Keratinocyte (primary cell): ENCODE data around the gene HOXA10. TPM values are rescaled to one million over a fixed set of nuclear protein-coding genes. Genes with fewer than 3 reads are reported as not detected.

ENCODE experiments used
- DNase-seq: peaks from one replicate; pipeline ENCODE4 v3.0.0-alpha.2; 2011; ENCODE audit warnings: low read depth, missing footprints, low spot score
- FAIRE-seq: peaks from 2 replicates; lab custom pipeline; 2011; peaks lifted over from hg19 to GRCh38; lab: Jason Lieb, UNC
- H2AFZ ChIP-seq: 2 replicates; pipeline ENCODE4 v1.6.0; 2012; ENCODE audit warnings: low read length, control low read depth, inconsistent platforms; ENCODE audit not compliant: control insufficient read depth
- H3K27ac ChIP-seq: 2 replicates; pipeline ENCODE4 v1.5.1; 2011; ENCODE audit warnings: low read length; ENCODE audit not compliant: control insufficient read depth, insufficient read depth
- H3K27me3 ChIP-seq: 3 replicates; pipeline ENCODE4 v1.6.0; 2011; ENCODE audit warnings: low read length; ENCODE audit not compliant: control insufficient read depth, insufficient read depth; ENCODE audit errors: extremely low read depth
- H3K36me3 ChIP-seq, 2 experiments: 2 replicates in 1 of 2; 3 replicates in 1 of 2; pipeline ENCODE4 v1.5.1; 2011; ENCODE audit warnings: low read length in 2 of 2, mild to moderate bottlenecking in 1 of 2; ENCODE audit not compliant: control insufficient read depth in 2 of 2, insufficient read depth in 2 of 2; ENCODE audit errors: extremely low read depth in 1 of 2
- H3K4me1 ChIP-seq: 3 replicates; pipeline ENCODE4 v1.5.1; 2011; ENCODE audit warnings: low read length; ENCODE audit not compliant: control insufficient read depth, insufficient read depth; ENCODE audit errors: extremely low read depth
- H3K4me2 ChIP-seq: 3 replicates; pipeline ENCODE4 v1.6.0; 2011; ENCODE audit warnings: low read depth, low read length; ENCODE audit not compliant: control insufficient read depth, insufficient read depth; ENCODE audit errors: extremely low read depth
- H3K4me3 ChIP-seq, 3 experiments: fragments of 200-600 bp in 1 of 3; sonication (generic) in 1 of 3; 2 replicates in 2 of 3; 3 replicates in 1 of 3; pipeline ENCODE4 v1.5.1; 2011 to 2016; ENCODE audit warnings: low read length in 3 of 3, mild to moderate bottlenecking in 3 of 3, control low read depth in 2 of 3, inconsistent platforms in 1 of 3, low read depth in 1 of 3, mixed read lengths in 1 of 3, mixed run types in 1 of 3, moderate library complexity in 1 of 3; ENCODE audit not compliant: control insufficient read depth in 2 of 3, insufficient read depth in 2 of 3; ENCODE audit errors: extremely low read depth in 1 of 3
- H3K79me2 ChIP-seq: 2 replicates; pipeline ENCODE4 v1.6.0; 2012; ENCODE audit warnings: low read length; ENCODE audit not compliant: control insufficient read depth, insufficient read depth
- H3K9ac ChIP-seq: 3 replicates; pipeline ENCODE4 v1.6.0; 2011; ENCODE audit warnings: low read length; ENCODE audit not compliant: control insufficient read depth, insufficient read depth; ENCODE audit errors: extremely low read depth
- H3K9me1 ChIP-seq: 3 replicates; pipeline ENCODE4 v1.6.0; 2011; ENCODE audit warnings: low read length; ENCODE audit not compliant: control insufficient read depth, insufficient read depth; ENCODE audit errors: extremely low read depth
- H3K9me3 ChIP-seq: 2 replicates; pipeline ENCODE4 v1.5.1; 2012; ENCODE audit warnings: low read depth, low read length; ENCODE audit not compliant: control insufficient read depth
- H4K20me1 ChIP-seq: 3 replicates; pipeline ENCODE4 v1.6.0; 2011; ENCODE audit warnings: low read length; ENCODE audit not compliant: control insufficient read depth, insufficient read depth; ENCODE audit errors: extremely low read depth
- CTCF ChIP-seq, 3 experiments: IDR thresholded peaks in 1 of 3; conservative IDR thresholded peaks in 1 of 3; optimal IDR thresholded peaks in 1 of 3; 2 replicates in 2 of 3; 3 replicates in 1 of 3; pipeline versions ENCODE3 to v1.5.1; 2011; ENCODE audit warnings: low read length in 3 of 3, mild to moderate bottlenecking in 3 of 3, moderate library complexity in 2 of 3, control low read depth in 1 of 3, inconsistent platforms in 1 of 3; ENCODE audit not compliant: insufficient read depth in 2 of 3; ENCODE audit errors: extremely low read depth in 1 of 3
- EZH2 ChIP-seq: IDR thresholded peaks from one replicate; pipeline ENCODE4 v1.6.1; 2012; ENCODE audit warnings: inconsistent platforms, mild to moderate bottlenecking, low read length, moderate library complexity
- dilution Hi-C: fragments of 300-500 bp; cut with MboI; formaldehyde crosslinking; loops from one replicate; pipeline ENCODE4 v1.7.0; 2020; ENCODE audit warnings: low sequenced_read_pairs; ENCODE audit not compliant: extremely low pct_ligation_motif_present
- polyA plus RNA-seq, 5 experiments: library from polyadenylated mRNA; depleted of rRNA in 3 of 5; stranded (reverse) in 3 of 5; stranded (forward) in 1 of 5; unstranded in 1 of 5; fragments of >200 nt; gene quantifications; 1 replicate in 1 of 5; 2 replicates in 3 of 5; 3 replicates in 1 of 5; pipeline versions ENCODE4 v1.2.1 to v1.2.3, GENCODE V29; 2011 to 2012; ENCODE audit warnings: missing spikeins in 2 of 5, low read depth in 1 of 5, low replicate concordance in 1 of 5

The HOXA10 gene
- polyA plus RNA-seq, 1 donor (not counting 4 experiments of a cell fraction or from before 2014, with no cell fraction given), result 2.4 TPM

- Histone ChIP-seq H3K4me2 (peak overlapping the region; percentile 94), H3K27me3 (no peaks in the 10 kb centered on the region), H3K79me2 (peaks cover 91% of the 10 kb centered on the region), H3K4me1 (peaks cover 47% of the 10 kb centered on the region), H3K36me3 (peaks cover 0 to 7% of the 10 kb centered on the region in 2 experiments), H3K9me3 (no peaks in the 10 kb centered on the region), H4K20me1 (no peaks in the 10 kb centered on the region), H3K9me1 (no peaks in the 10 kb centered on the region), H3K9ac (peak overlapping the region; percentile 93), H2AFZ (no peak overlapping the region), H3K27ac (peak overlapping the region; percentile 87), H3K4me3 (peak overlapping the region in 2 of 3 experiments; percentile 62 to 74)
- dilution Hi-C loops, result no loop called here
- TF ChIP-seq EZH2, result no peak
- no peak for TF ChIP-seq CTCF (optimal IDR thresholded peaks at IDR 0.05 in 1 of 3, IDR thresholded peaks at IDR 0.05 in 1 of 3, conservative IDR thresholded peaks at IDR 0.05 in 1 of 3; ENCODE audit: extremely low read depth in 1 of 3, insufficient read depth in 2 of 3, low read length in 3 of 3)
- DNase-seq (no peak), FAIRE-seq (no peak)
Observed at GRCh38 chr7:27146491-27147198, 27.5 kb downstream of the HOXA10 start.

- peak overlapping the region; percentile 77 for H3K27ac ChIP-seq
- peak overlapping the region; percentile 93 for H3K9ac ChIP-seq
- H3K4me1 ChIP-seq, result peaks cover 48% of the 10 kb centered on the region
- no peak for FAIRE-seq
- no peak overlapping the region for H2AFZ ChIP-seq
- dilution Hi-C loops, result no loop called here
- TF ChIP-seq CTCF (optimal IDR thresholded peaks at IDR 0.05 in 1 of 3, IDR thresholded peaks at IDR 0.05 in 1 of 3, conservative IDR thresholded peaks at IDR 0.05 in 1 of 3; ENCODE audit: extremely low read depth in 1 of 3, insufficient read depth in 2 of 3, low read length in 3 of 3), result no peak
- no peaks in the 10 kb centered on the region for H3K9me1 ChIP-seq
- peak overlapping the region in 2 of 3 experiments; percentile 32 to 65 for H3K4me3 ChIP-seq
- no peak for DNase-seq
- no peaks in the 10 kb centered on the region for H4K20me1 ChIP-seq
- H3K9me3 ChIP-seq, result no peaks in the 10 kb centered on the region
- H3K27me3 ChIP-seq, result no peaks in the 10 kb centered on the region
- peak overlapping the region; percentile 94 for H3K4me2 ChIP-seq
- peaks cover 91% of the 10 kb centered on the region for H3K79me2 ChIP-seq
- peaks cover 1 to 7% of the 10 kb centered on the region in 2 experiments for H3K36me3 ChIP-seq
Observed at GRCh38 chr7:27145914-27146412, 28.2 kb downstream of the HOXA10 start.
